Adrenal gland (tissue), 12 donors: ENCODE results near the gene FBXW8. TPM values are rescaled to one million over a fixed set of nuclear protein-coding genes. Genes with fewer than 3 reads are reported as not detected.

Experiments
- DNase-seq, 7 donors: peaks; one replicate each; pipeline ENCODE4 v3.0.0-alpha.2; 2019 to 2020
- H3K27ac ChIP-seq, 5 donors: fragments of 200-600 bp; sonication (generic) in 4 of 5; 1 replicate in 3 of 5; 2 replicates in 2 of 5; pipeline versions ENCODE4 v1.5.1 to v1.8.0; 2016 to 2020; ENCODE audit warnings: mild to moderate bottlenecking in 1 of 5
- H3K27me3 ChIP-seq: fragments of 200-600 bp; 2 replicates; pipeline ENCODE4 v1.8.0; 2021
- H3K36me3 ChIP-seq, 2 donors: fragments of 200-600 bp; replicated peaks in 1 of 2; 1 replicate in 1 of 2; 2 replicates in 1 of 2; pipeline versions ENCODE4 v1.5.1 to v1.8.0; 2018 to 2022
- H3K4me1 ChIP-seq, 2 donors: fragments of 200-600 bp; replicated peaks in 1 of 2; 1 replicate in 1 of 2; 2 replicates in 1 of 2; pipeline versions ENCODE4 v1.5.1 to v1.8.0; 2018 to 2021
- H3K4me3 ChIP-seq, 4 donors: fragments of 200-600 bp; sonication (generic) in 3 of 4; one replicate each; pipeline ENCODE4 v1.5.1; 2016 to 2018
- H3K9me3 ChIP-seq, 3 donors: fragments of 200-600 bp; sonication (generic) in 1 of 3; replicated peaks in 1 of 3; 1 replicate in 2 of 3; 2 replicates in 1 of 3; pipeline versions ENCODE4 v1.5.1 to v1.8.0; 2016 to 2021
- CTCF ChIP-seq, 6 experiments: fragments of 450-650 bp in 4 of 6; fragments of 200-600 bp in 2 of 6; sonication (generic) in 1 of 6; IDR thresholded peaks; 1 replicate in 5 of 6; 2 replicates in 1 of 6; pipeline versions ENCODE4 v1.5.1 to v1.8.0; 2016 to 2021; ENCODE audit warnings: antibody characterized with exemption in 6 of 6, mild to moderate bottlenecking in 2 of 6, moderate library complexity in 1 of 6
- POLR2A ChIP-seq, 2 donors: fragments of 450-650 bp; IDR thresholded peaks; one replicate each; pipeline ENCODE4 v1.6.1; 2017; ENCODE audit warnings: antibody characterized with exemption in 2 of 2, mild to moderate bottlenecking in 2 of 2, moderate library complexity in 1 of 2
- WGBS, 4 donors: extraction: QIAGEN DNeasy Blood & Tissue Kit in 2 of 4; methylation state at CpG; one replicate each; pipeline versions ENCODE4 v1.1.5 to v1.1.7; 2013 to 2017; 5-methylcytosine and 5-hydroxymethylcytosine counted together
- intact Hi-C, 2 donors: fragments of 100-400 bp; cut with DNase I; formaldehyde crosslinking; loops; one replicate each; pipeline versions ENCODE4 v1.14.1 to v1.15.0; 2022 to 2023
- polyA plus RNA-seq, 3 donors: library from polyadenylated mRNA; stranded (reverse); fragments of 200-250 nt in 2 of 3; fragments of 350-450 nt in 1 of 3; fragmentation: Illumina TruSeq in 1 of 3; extraction: RNeasy Lipid Tissue Mini Kit (QIAGEN cat#74804) in 1 of 3; gene quantifications; one replicate each; pipeline ENCODE4 v1.2.3, GENCODE V29; 2013 to 2014
- total RNA-seq, 9 donors: library from RNA; depleted of rRNA in 4 of 9; stranded (reverse); fragments of >200 nt in 4 of 9; fragments of 120-200 nt in 1 of 9; fragmentation: NEBNext Ultra II Directional in 1 of 9; extraction: Animal tissue kit (Norgen Biotek cat#: 25700) in 1 of 9; gene quantifications; one replicate each; pipeline versions ENCODE4 v1.1.0 to v1.2.4, GENCODE V29; 2013 to 2023
- donor health status: healthy with polysubstance abuse.
- donor health status: Bipolar disorder and iron deficiency.
- donor health status: DM: yes; HTN: yes; CAD: no.
- donor health status: DM: no; HTN: no; CAD: no.
- donor health status: DM: no; HTN: no; CAD: no.
- donor health status: DM: yes; HTN: yes; CAD: no.

FBXW8 gene
- total and polyA plus RNA-seq, 12 donors = 2.9 to 19.1 (median 14.3) TPM

- Histone ChIP-seq H3K36me3 (no peaks in the 10 kb centered on the region), H3K27ac (no peak overlapping the region), H3K9me3 (no peaks in the 10 kb centered on the region), H3K4me3 (no peak overlapping the region), H3K27me3 (no peaks in the 10 kb centered on the region), H3K4me1 (peaks cover 0 to 8% of the 10 kb centered on the region in 2 donors)
- 84 to 90% (median 90%) methylated on average over 7 to 9 of the region's 9 CpGs for WGBS, 4 donors
- DNase-seq = peak in 1 of 7 donors; percentile 17
- intact Hi-C loops = no loop called here
- TF ChIP-seq CTCF (IDR thresholded peaks at IDR 0.05) = no peak
- no peak for TF ChIP-seq POLR2A (IDR thresholded peaks at IDR 0.05)
Observed at GRCh38 chr12:117036046-117036445, 125.3 kb downstream of the FBXW8 start.

GRCh38 chr12:117036547-117036946 lies 125.8 kb downstream of the FBXW8 start:
- intact Hi-C loops = no loop called here
- Histone ChIP-seq H3K9me3 (no peaks in the 10 kb centered on the region), H3K27me3 (no peaks in the 10 kb centered on the region), H3K4me3 (no peak overlapping the region), H3K27ac (no peak overlapping the region), H3K36me3 (no peaks in the 10 kb centered on the region), H3K4me1 (peaks cover 0 to 8% of the 10 kb centered on the region in 2 donors)
- DNase-seq = peak in 1 of 7 donors; percentile 8
- WGBS, 4 donors = 86 to 92% (median 86%) methylated on average over 7 to 13 of the region's 13 CpGs
- TF ChIP-seq POLR2A (IDR thresholded peaks at IDR 0.05) = no peak
- TF ChIP-seq CTCF (IDR thresholded peaks at IDR 0.05) = no peak

- H3K36me3 ChIP-seq = no peaks in the 10 kb centered on the region
- DNase-seq = peak in 1 of 7 donors; percentile 13
- intact Hi-C loops = no loop called here
- no peak overlapping the region for H3K4me3 ChIP-seq
- no peak overlapping the region for H3K27ac ChIP-seq
- no peaks in the 10 kb centered on the region for H3K27me3 ChIP-seq
- H3K4me1 ChIP-seq = peaks cover 5 to 15% of the 10 kb centered on the region in 2 donors
- TF ChIP-seq CTCF (IDR thresholded peaks at IDR 0.05) = no peak
- TF ChIP-seq POLR2A (IDR thresholded peaks at IDR 0.05) = no peak
- WGBS, 4 donors = 79 to 86% (median 84%) methylated on average over 21 to 22 of the region's 22 CpGs
- no peaks in the 10 kb centered on the region for H3K9me3 ChIP-seq
Observed at GRCh38 chr12:117037289-117038022, 126.7 kb downstream of the FBXW8 start.

GRCh38 chr12:117038023-117038680 lies 127.4 kb downstream of the FBXW8 start:
- intact Hi-C loops = no loop called here
- peak in 1 of 7 donors; percentile 11 for DNase-seq
- Histone ChIP-seq H3K36me3 (no peaks in the 10 kb centered on the region), H3K27ac (no peak overlapping the region), H3K9me3 (no peaks in the 10 kb centered on the region), H3K4me3 (no peak overlapping the region), H3K27me3 (no peaks in the 10 kb centered on the region), H3K4me1 (peaks cover 11 to 21% of the 10 kb centered on the region in 2 donors)
- TF ChIP-seq POLR2A (IDR thresholded peaks at IDR 0.05) = no peak
- TF ChIP-seq CTCF (IDR thresholded peaks at IDR 0.05) = no peak
- 90 to 95% (median 94%) methylated on average over 5 to 15 of the region's 15 CpGs for WGBS, 4 donors
